ENCODE data around the gene NIPAL4.

DNA sequence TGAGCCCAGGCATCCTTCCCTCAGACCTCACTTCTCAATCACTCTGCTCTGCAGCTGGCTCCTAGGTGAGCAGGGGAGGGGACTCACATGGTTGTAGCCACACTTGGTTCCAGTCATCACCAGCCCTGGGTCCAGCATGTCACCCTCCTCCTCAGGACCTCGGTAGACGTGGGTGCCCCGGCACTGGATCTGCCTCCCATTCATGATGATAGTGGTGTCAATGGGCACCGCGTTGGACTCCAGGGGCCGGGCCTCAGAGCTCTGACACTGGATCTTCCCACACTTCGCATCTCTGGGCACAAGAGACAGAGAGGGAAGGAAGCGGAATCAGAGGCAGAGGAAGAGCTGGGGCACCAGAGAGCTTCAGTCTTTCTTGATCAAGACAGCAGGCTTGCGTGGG is 32.9 kb downstream of the NIPAL4 start:
- TF ChIP-seq CTCF (conservative IDR thresholded peaks at IDR 0.05): no peak
- TF ChIP-seq EZH2 (IDR thresholded peaks at IDR 0.05; ENCODE audit: low read depth): no peak

Data from PC-9 (cell line).